ENCODE data around the gene PSMG1. TPM values are rescaled to one million over a fixed set of nuclear protein-coding genes. Genes with fewer than 3 reads are reported as not detected.
A peak's percentile ranks its signal among the peaks of the same experiment; 100 is the strongest.
"Not testable (repeated sequence)": the region's sequence is repeated elsewhere in the genome, so short reads cannot be mapped to it uniquely, and the experiment has no call there.

Gene PSMG1
- total RNA-seq, 1 donor from 2014 or later, result 35.0 TPM

GRCh38 chr21:39136138-39136537 is 47.1 kb downstream of the PSMG1 start:
- H3K9me3 Mint-ChIP-seq (ENCODE audit: low read depth); DNase-seq (ENCODE audit: low spot score, unreplicated experiment); H3K4me1 Mint-ChIP-seq (ENCODE audit: low read depth); H3K27ac Mint-ChIP-seq; H3K4me3 Mint-ChIP-seq (ENCODE audit: low read depth); H3K27me3 Mint-ChIP-seq; H3K36me3 Mint-ChIP-seq (ENCODE audit: insufficient read depth): not testable (repeated sequence)
- TF ChIP-seq, protein P1, sequence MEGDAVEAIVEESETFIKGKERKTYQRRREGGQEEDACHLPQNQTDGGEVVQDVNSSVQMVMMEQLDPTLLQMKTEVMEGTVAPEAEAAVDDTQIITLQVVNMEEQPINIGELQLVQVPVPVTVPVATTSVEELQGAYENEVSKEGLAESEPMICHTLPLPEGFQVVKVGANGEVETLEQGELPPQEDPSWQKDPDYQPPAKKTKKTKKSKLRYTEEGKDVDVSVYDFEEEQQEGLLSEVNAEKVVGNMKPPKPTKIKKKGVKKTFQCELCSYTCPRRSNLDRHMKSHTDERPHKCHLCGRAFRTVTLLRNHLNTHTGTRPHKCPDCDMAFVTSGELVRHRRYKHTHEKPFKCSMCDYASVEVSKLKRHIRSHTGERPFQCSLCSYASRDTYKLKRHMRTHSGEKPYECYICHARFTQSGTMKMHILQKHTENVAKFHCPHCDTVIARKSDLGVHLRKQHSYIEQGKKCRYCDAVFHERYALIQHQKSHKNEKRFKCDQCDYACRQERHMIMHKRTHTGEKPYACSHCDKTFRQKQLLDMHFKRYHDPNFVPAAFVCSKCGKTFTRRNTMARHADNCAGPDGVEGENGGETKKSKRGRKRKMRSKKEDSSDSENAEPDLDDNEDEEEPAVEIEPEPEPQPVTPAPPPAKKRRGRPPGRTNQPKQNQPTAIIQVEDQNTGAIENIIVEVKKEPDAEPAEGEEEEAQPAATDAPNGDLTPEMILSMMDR (IDR thresholded peaks at IDR 0.05; ENCODE audit: unreplicated experiment), result peak; percentile 46

- Mint-ChIP-seq H3K27ac (no peak overlapping the region), H3K9me3 (ENCODE audit: low read depth) (no peaks in the 10 kb centered on the region), H3K4me3 (ENCODE audit: low read depth) (no peak overlapping the region), H3K36me3 (ENCODE audit: insufficient read depth) (no peaks in the 10 kb centered on the region), H3K27me3 (no peaks in the 10 kb centered on the region), H3K4me1 (ENCODE audit: low read depth) (no peaks in the 10 kb centered on the region)
- TF ChIP-seq, protein P1 (IDR thresholded peaks at IDR 0.05; ENCODE audit: unreplicated experiment), result no peak
- no peak for DNase-seq (ENCODE audit: low spot score, unreplicated experiment)
These were observed 48.9 kb downstream of the PSMG1 start for GRCh38 chr21:39134288-39134810.

- no peak overlapping the region for H3K4me3 Mint-ChIP-seq (ENCODE audit: low read depth)
- DNase-seq (ENCODE audit: low spot score, unreplicated experiment), result no peak
- H3K4me1 Mint-ChIP-seq (ENCODE audit: low read depth), result no peaks in the 10 kb centered on the region
- no peak overlapping the region for H3K27ac Mint-ChIP-seq
- H3K36me3 Mint-ChIP-seq (ENCODE audit: insufficient read depth), result no peaks in the 10 kb centered on the region
- no peaks in the 10 kb centered on the region for H3K27me3 Mint-ChIP-seq
- TF ChIP-seq, protein P1 (IDR thresholded peaks at IDR 0.05; ENCODE audit: unreplicated experiment), result no peak
- no peaks in the 10 kb centered on the region for H3K9me3 Mint-ChIP-seq (ENCODE audit: low read depth)
These were observed 51.0 kb downstream of the PSMG1 start for GRCh38 chr21:39132248-39132647.

- H3K4me1 Mint-ChIP-seq (ENCODE audit: low read depth), result no peaks in the 10 kb centered on the region
- H3K9me3 Mint-ChIP-seq (ENCODE audit: low read depth), result no peaks in the 10 kb centered on the region
- DNase-seq (ENCODE audit: low spot score, unreplicated experiment), result no peak
- TF ChIP-seq, protein P1 (IDR thresholded peaks at IDR 0.05; ENCODE audit: unreplicated experiment), result no peak
- no peak overlapping the region for H3K27ac Mint-ChIP-seq
- H3K36me3 Mint-ChIP-seq (ENCODE audit: insufficient read depth), result no peaks in the 10 kb centered on the region
- H3K27me3 Mint-ChIP-seq, result no peaks in the 10 kb centered on the region
- H3K4me3 Mint-ChIP-seq (ENCODE audit: low read depth), result no peak overlapping the region
These were observed 51.5 kb downstream of the PSMG1 start for GRCh38 chr21:39131791-39132190.

GRCh38 chr21:39127506-39127905 is 55.7 kb downstream of the PSMG1 start:
- Mint-ChIP-seq H3K27ac (no peak overlapping the region), H3K36me3 (ENCODE audit: insufficient read depth) (no peaks in the 10 kb centered on the region)
- DNase-seq (ENCODE audit: low spot score, unreplicated experiment), result no peak

More at GRCh38 chr21:39127506-39127905, 55.7 kb downstream of the PSMG1 start:
- H3K9me3 Mint-ChIP-seq (ENCODE audit: low read depth), result no peaks in the 10 kb centered on the region
- no peak overlapping the region for H3K4me3 Mint-ChIP-seq (ENCODE audit: low read depth)
- TF ChIP-seq, protein P1 (IDR thresholded peaks at IDR 0.05; ENCODE audit: unreplicated experiment), result peak; percentile 13
- no peaks in the 10 kb centered on the region for H3K27me3 Mint-ChIP-seq
- H3K4me1 Mint-ChIP-seq (ENCODE audit: low read depth), result peaks cover 3% of the 10 kb centered on the region
